IMR-90 (cell line): ENCODE data around the gene SOST. TPM values are rescaled to one million over a fixed set of nuclear protein-coding genes. Genes with fewer than 3 reads are reported as not detected.

Experiments used
- ATAC-seq: fragments of 200-7000 bp; cut with Tn5 transposase; 2 replicates; pipeline ENCODE4 v1.9.1; 2020; ENCODE audit warnings: low read depth, mild to moderate bottlenecking, moderate library complexity
- BruUV-seq: library from RNA; stranded (reverse); fragments of 400-500 nt; replicated peaks from 2 replicates; lab custom pipeline; 2021; lab: Mats Ljungman, UMichigan
- CTCF ChIA-PET: fragments of 300-600 bp; formaldehyde crosslinking; extraction: SDS; loops from one replicate; lab custom pipeline; 2021; ENCODE audit warnings: antibody characterized with exemption; lab: Yijun Ruan, JAX
- POLR2A ChIA-PET: fragments of 300-600 bp; sonication (Branson Sonifier 250); formaldehyde crosslinking; loops from one replicate; lab custom pipeline; 2022; ENCODE audit warnings: antibody characterized with exemption; ENCODE audit not compliant: unreplicated experiment; lab: Charles Lee
- DNase-seq: peaks from one replicate; pipeline ENCODE4 v3.0.0; 2013
- H2AFZ ChIP-seq: replicated peaks from 2 replicates; pipeline ENCODE3; 2013; ENCODE audit warnings: low read length, mild to moderate bottlenecking; ENCODE audit not compliant: poor library complexity
- H2AK5ac ChIP-seq: 2 replicates; pipeline ENCODE4 v1.6.1; 2013; ENCODE audit warnings: low read depth, low read length, inconsistent platforms
- H2AK9ac ChIP-seq: replicated peaks from 2 replicates; pipeline ENCODE3; 2013; ENCODE audit warnings: mild to moderate bottlenecking, low read depth, low read length, moderate library complexity; ENCODE audit not compliant: poor library complexity
- H2BK120ac ChIP-seq: 2 replicates; pipeline ENCODE4 v1.6.1; 2013; ENCODE audit warnings: low read depth, low read length, inconsistent platforms
- H2BK15ac ChIP-seq: 3 replicates; pipeline ENCODE4 v1.6.1; 2013; ENCODE audit warnings: low read depth, low read length, inconsistent platforms
- H2BK20ac ChIP-seq: 2 replicates; pipeline ENCODE4 v1.6.1; 2013; ENCODE audit warnings: low read depth, mild to moderate bottlenecking, inconsistent platforms, low read length, moderate library complexity
- H2BK5ac ChIP-seq: 2 replicates; pipeline ENCODE4 v1.6.1; 2013; ENCODE audit warnings: mild to moderate bottlenecking, low read depth, low read length, inconsistent platforms; ENCODE audit not compliant: poor library complexity, severe bottlenecking
- H3K14ac ChIP-seq: replicated peaks from 2 replicates; pipeline ENCODE4 v1.6.1; 2013; ENCODE audit warnings: low read depth, low read length, inconsistent platforms
- H3K18ac ChIP-seq: 2 replicates; pipeline ENCODE4 v1.6.1; 2013; ENCODE audit warnings: low read depth, low read length, control low read depth
- H3K23ac ChIP-seq: 2 replicates; pipeline ENCODE4 v1.6.1; 2013; ENCODE audit warnings: low read depth, low read length, inconsistent platforms
- H3K27ac ChIP-seq: 2 replicates; pipeline ENCODE4 v1.5.1; 2013; ENCODE audit warnings: mild to moderate bottlenecking, control low read depth, low read length; ENCODE audit not compliant: insufficient read depth
- H3K27me3 ChIP-seq: 2 replicates; pipeline ENCODE4 v1.6.1; 2013; ENCODE audit warnings: low read length; ENCODE audit not compliant: control insufficient read depth, insufficient read depth
- H3K36me3 ChIP-seq: 2 replicates; pipeline ENCODE4 v1.6.1; 2013; ENCODE audit warnings: low read length, mixed read lengths; ENCODE audit not compliant: control insufficient read depth, insufficient read depth
- H3K4ac ChIP-seq: 2 replicates; pipeline ENCODE4 v1.6.1; 2013; ENCODE audit warnings: low read depth, low read length, inconsistent platforms
- H3K4me1 ChIP-seq: 2 replicates; pipeline ENCODE4 v1.6.1; 2013; ENCODE audit warnings: low read length, mixed read lengths; ENCODE audit not compliant: control insufficient read depth, insufficient read depth
- H3K4me2 ChIP-seq: 2 replicates; pipeline ENCODE4 v1.6.1; 2013; ENCODE audit warnings: low read depth, mild to moderate bottlenecking, control low read depth, low read length, moderate library complexity
- H3K4me3 ChIP-seq: 2 replicates; pipeline ENCODE4 v1.5.1; 2013; ENCODE audit warnings: low read depth, mild to moderate bottlenecking, control low read depth, low read length, moderate library complexity; ENCODE audit not compliant: insufficient read depth
- H3K56ac ChIP-seq: 2 replicates; pipeline ENCODE4 v1.6.1; 2013; ENCODE audit warnings: low read length, inconsistent platforms; ENCODE audit not compliant: insufficient read depth; ENCODE audit errors: extremely low read depth
- H3K79me1 ChIP-seq, 2 experiments: 2 replicates each; pipeline ENCODE4 v1.6.1; 2013; ENCODE audit warnings: low read length in 2 of 2, inconsistent platforms in 1 of 2, low read depth in 1 of 2
- H3K9ac ChIP-seq: 2 replicates; pipeline ENCODE4 v1.6.1; 2013; ENCODE audit warnings: low read depth, low read length, control low read depth
- H3K9me1 ChIP-seq: 2 replicates; pipeline ENCODE4 v1.6.1; 2013; ENCODE audit warnings: low read length, inconsistent platforms; ENCODE audit not compliant: insufficient read depth
- H3K9me3 ChIP-seq: 2 replicates; pipeline ENCODE4 v1.6.1; 2013; ENCODE audit warnings: low read length; ENCODE audit not compliant: control insufficient read depth, insufficient read depth
- H4K20me1 ChIP-seq: 2 replicates; pipeline ENCODE4 v1.6.1; 2013; ENCODE audit warnings: low read length, inconsistent platforms; ENCODE audit not compliant: insufficient read depth
- H4K5ac ChIP-seq: 2 replicates; pipeline ENCODE4 v1.6.1; 2013; ENCODE audit warnings: mild to moderate bottlenecking, low read depth, low read length, control low read depth
- H4K8ac ChIP-seq, 2 experiments: 2 replicates each; pipeline ENCODE4 v1.6.1; 2013; ENCODE audit warnings: low read depth in 2 of 2, low read length in 2 of 2, control low read depth in 1 of 2, inconsistent platforms in 1 of 2
- H4K91ac ChIP-seq: 2 replicates; pipeline ENCODE4 v1.6.1; 2013; ENCODE audit warnings: low read depth, low read length, inconsistent platforms; ENCODE audit not compliant: insufficient read depth
- ELK1 ChIP-seq: fragments of 150-350 bp; IDR thresholded peaks from 2 replicates; pipeline ENCODE4 v1.6.1; 2016; ENCODE audit warnings: low read depth, mild to moderate bottlenecking, low read length, moderate library complexity, borderline replicate concordance
- MAZ ChIP-seq: IDR thresholded peaks from 2 replicates; pipeline ENCODE4 v1.6.1; 2012; ENCODE audit warnings: low read depth, mild to moderate bottlenecking, low read length, improper control_type of control experiment, moderate library complexity, borderline replicate concordance
- WGBS, 2 experiments: methylation state at CpG; one replicate each; pipeline versions ENCODE4 v1.1.5 to v1.1.7; 2013; ENCODE audit warnings: missing lambda C conversion rate in 2 of 2; ENCODE audit not compliant: insufficient read length in 1 of 2; ENCODE audit errors: extremely low coverage in 2 of 2; 5-methylcytosine and 5-hydroxymethylcytosine counted together
- dilution Hi-C: fragments of 300-500 bp; cut with HindIII; formaldehyde crosslinking; loops from one replicate; pipeline ENCODE4 v1.14.3; 2018; ENCODE audit warnings: low sequenced_read_pairs; ENCODE audit not compliant: unreplicated experiment
- in situ Hi-C: fragments of 300-500 bp; cut with MboI; formaldehyde crosslinking; loops from 3 replicates; pipeline ENCODE4 v1.14.3; 2019; ENCODE audit warnings: low sequenced_read_pairs, inconsistent platforms, mixed read lengths
- intact Hi-C: fragments of 100-400 bp; cut with micrococcal nuclease; formaldehyde crosslinking; loops from 2 replicates; pipeline ENCODE4 v1.10.0; 2022
- polyA plus RNA-seq, 3 experiments: library from polyadenylated mRNA; depleted of rRNA; stranded (reverse); fragments of >200 nt; gene quantifications; 2 replicates each; pipeline ENCODE4 v1.2.3, GENCODE V29; 2012; ENCODE audit warnings: low replicate concordance in 1 of 3
- total RNA-seq: library from RNA; depleted of rRNA; stranded (reverse); fragments of >200 nt; gene quantifications from 2 replicates; pipeline ENCODE4 v1.2.3, GENCODE V29; 2012

The SOST gene
- total and polyA plus RNA-seq, 2 of the 4 experiments (the other 2 are of a cell fraction): not detected

GRCh38 chr17:43720311-43721060, 38.1 kb downstream of the SOST start:
- H3K4me1 ChIP-seq: peaks cover 12% of the 10 kb centered on the region
- in situ Hi-C loops: no loop called here

More at GRCh38 chr17:43720311-43721060, 38.1 kb downstream of the SOST start:
- Histone ChIP-seq H4K91ac (peak overlapping the region; percentile 80), H3K27ac (peak overlapping the region; percentile 53), H3K9ac (peak overlapping the region; percentile 87), H3K36me3 (no peaks in the 10 kb centered on the region), H2AK9ac (peak overlapping the region; percentile 77), H3K9me3 (no peaks in the 10 kb centered on the region), H4K20me1 (no peaks in the 10 kb centered on the region), H3K56ac (peak overlapping the region; percentile 72), H2BK120ac (peak overlapping the region; percentile 64), H4K5ac (peak overlapping the region; percentile 98), H3K4me2 (peak overlapping the region; percentile 89), H4K8ac (peak overlapping the region; percentile 98), H3K18ac (peak overlapping the region; percentile 88), H3K23ac (peak overlapping the region; percentile 85), H2BK5ac (peak overlapping the region; percentile 61), H3K4ac (peak overlapping the region; percentile 85), H2BK20ac (peak overlapping the region; percentile 33; the same call in 1 of the 2 replicates), H3K79me1 (no peaks in the 10 kb centered on the region), H3K27me3 (no peaks in the 10 kb centered on the region), H2AFZ (peak overlapping the region; percentile 97), H3K14ac (peak overlapping the region; percentile 76), H3K9me1 (peaks cover 13% of the 10 kb centered on the region; the same call in 1 of the 2 replicates), H3K4me3 (peak overlapping the region; percentile 53), H2AK5ac (peak overlapping the region; percentile 81), H2BK15ac (peak overlapping the region; percentile 37; the same call in 1 of the 3 replicates)
- BruUV-seq: no TSS peak
- CTCF ChIA-PET: no interaction called here
- peak; percentile 97 for ATAC-seq
- DNase-seq: peak; percentile 43
- 2% methylated on average over 10 of the region's 64 CpGs; no CpG with 5 or more reads in 1 of the 2 experiments for WGBS, 2 experiments
- intact Hi-C loops (no loop called here), dilution Hi-C loops (no loop called here)
- TF ChIP-seq MAZ (peak; percentile 53; the same call in 1 of the 2 replicates), ELK1 (no peak)
- POLR2A ChIA-PET: no interaction called here
